Heart right ventricle (tissue), 16 donors: ENCODE results near the gene SASS6. TPM values are rescaled to one million over a fixed set of nuclear protein-coding genes. Genes with fewer than 3 reads are reported as not detected.
A peak's percentile ranks its signal among the peaks of the same experiment; 100 is the strongest.

Experiments used
- ATAC-seq, 8 donors: fragments of 200-7000 bp; cut with Tn5 transposase; one replicate each; pipeline ENCODE4 v1.9.1; 2020; ENCODE audit warnings: mild to moderate bottlenecking in 8 of 8, moderate library complexity in 8 of 8, moderate number of reproducible peaks in 1 of 8
- DNase-seq, 2 donors: peaks; one replicate each; pipeline ENCODE4 v3.0.0-alpha.2; 2020
- H3K27ac ChIP-seq, 10 donors: fragments of 200-600 bp; sonication (generic) in 2 of 10; one replicate each; pipeline versions ENCODE4 v1.5.0 to v1.8.0; 2020 to 2022; ENCODE audit warnings: mild to moderate bottlenecking in 3 of 10
- H3K27me3 ChIP-seq, 7 donors: fragments of 200-600 bp; one replicate each; pipeline ENCODE4 v1.8.0; 2021 to 2022; ENCODE audit warnings: mild to moderate bottlenecking in 2 of 7
- H3K36me3 ChIP-seq, 9 donors: fragments of 200-600 bp; sonication (generic) in 1 of 9; one replicate each; pipeline versions ENCODE4 v1.5.0 to v1.8.0; 2020 to 2022; ENCODE audit warnings: mild to moderate bottlenecking in 2 of 9
- H3K4me1 ChIP-seq, 9 donors: fragments of 200-600 bp; sonication (generic) in 1 of 9; one replicate each; pipeline versions ENCODE4 v1.5.0 to v1.8.0; 2020 to 2022; ENCODE audit warnings: mild to moderate bottlenecking in 4 of 9
- H3K4me3 ChIP-seq, 10 donors: fragments of 200-600 bp; sonication (generic) in 2 of 10; one replicate each; pipeline versions ENCODE4 v1.5.0 to v1.8.0; 2020 to 2022; ENCODE audit warnings: mild to moderate bottlenecking in 7 of 10, moderate library complexity in 2 of 10
- H3K9me3 ChIP-seq, 11 donors: fragments of 200-600 bp in 10 of 11; sonication (generic) in 2 of 11; one replicate each; pipeline versions ENCODE4 v1.5.0 to v1.8.0; 2013 to 2022; ENCODE audit warnings: mild to moderate bottlenecking in 2 of 11, control low read depth in 1 of 11, moderate library complexity in 1 of 11
- CTCF ChIP-seq, 9 donors: fragments of 200-600 bp; sonication (generic) in 2 of 9; IDR thresholded peaks; one replicate each; pipeline versions ENCODE4 v1.5.0 to v1.8.0; 2021 to 2022; ENCODE audit warnings: antibody characterized with exemption in 9 of 9, mild to moderate bottlenecking in 5 of 9, moderate library complexity in 1 of 9
- WGBS, 2 donors: extraction: QIAGEN DNeasy Blood & Tissue Kit; methylation state at CpG; one replicate each; pipeline ENCODE4 v1.1.7; 2013; ENCODE audit warnings: inconsistent platforms in 1 of 2; 5-methylcytosine and 5-hydroxymethylcytosine counted together
- intact Hi-C, 10 donors: fragments of 100-400 bp; cut with DNase I; formaldehyde crosslinking; loops; one replicate each; pipeline versions ENCODE4 v1.11.1 to v1.14.2; 2022
- polyA plus RNA-seq, 2 donors: library from polyadenylated mRNA; stranded (reverse); fragments of 200-250 nt; gene quantifications; one replicate each; pipeline ENCODE4 v1.2.3, GENCODE V29; 2013
- total RNA-seq, 10 donors: library from RNA; stranded (reverse); fragmentation: NEBNext Ultra II Directional in 3 of 10; extraction: Animal tissue kit (Norgen Biotek cat#: 25700) in 3 of 10; gene quantifications; one replicate each; pipeline versions ENCODE4 v1.2.1 to v1.2.4, GENCODE V29; 2021 to 2023
- donor health status: Arrhythmogenic right ventricular cardiomyopathy.
- donor health status: ischemic (EF 13 %, LVEDD 7.1; RV severe dilation, severe dysfunction).
- donor health status: healthy with polysubstance abuse.
- donor health status: DM: no; HTN: yes; CAD: no.
- donor health status: DM: no; HTN: no; CAD: no.
- donor health status: ischemic (EF 25% LVEDD 6.9; RV normal size, moderate dysfunction).
- donor health status: ischemic (EF 25% LVEDD 5.7; RV mildly dilated, moderate dysfunction).
- donor health status: healthy.
- donor health status: DM: yes; HTN: yes; CAD: no.
- donor health status: Ischemic cardiomyopathy.
- donor health status: ischemic (EF 35%, LVEDD 5.7; RV mildly dilated, moderate dysfunction).
- donor health status: nonischemic (EF 11% LVEDD 7.7; RV severe dilation, severe dysfunction).
- donor health status: DM: yes; HTN: yes; CAD: no.
- donor health status: PGD.
- donor health status: ischemic (EF 29% LVEDD 5.4; RV normal size, mild dysfunction).
- donor health status: nonischemic (EF 23%, LVEDD 6.1; RV moderate dilation, normal function).

SASS6 gene
- total and polyA plus RNA-seq, 12 donors, result 0.95 to 2.7 (median 1.7) TPM

GRCh38 chr1:100038660-100039287 lies 94.0 kb downstream of the SASS6 start:
- Histone ChIP-seq H3K4me1 (peaks cover 0 to 63% (median 32%) of the 10 kb centered on the region in 9 donors), H3K27me3 (no peaks in the 10 kb centered on the region), H3K9me3 (peaks cover 0 to 2% (median 0%) of the 10 kb centered on the region in 11 donors), H3K4me3 (peak overlapping the region; percentile 74 to 94 (median 86)), H3K36me3 (no peaks in the 10 kb centered on the region), H3K27ac (peak overlapping the region; percentile 91 to 98 (median 96))
- intact Hi-C loops, result loop anchor here in 4 of 10 donors (5.0 kb wide), 2 partner anchors 66 to 94 kb away; partner anchors contain the start of genes SASS6 (in 2 of the 4) and TRMT13 (in 2 of the 4)
- peak; percentile 53 to 63 for DNase-seq
- 0 to 1% methylated on average over 37 of the region's 37 CpGs for WGBS, 2 donors
- ATAC-seq, result peak in 7 of 8 donors; percentile 40 to 69 (median 54)
- TF ChIP-seq CTCF (IDR thresholded peaks at IDR 0.05), result no peak

DNA sequence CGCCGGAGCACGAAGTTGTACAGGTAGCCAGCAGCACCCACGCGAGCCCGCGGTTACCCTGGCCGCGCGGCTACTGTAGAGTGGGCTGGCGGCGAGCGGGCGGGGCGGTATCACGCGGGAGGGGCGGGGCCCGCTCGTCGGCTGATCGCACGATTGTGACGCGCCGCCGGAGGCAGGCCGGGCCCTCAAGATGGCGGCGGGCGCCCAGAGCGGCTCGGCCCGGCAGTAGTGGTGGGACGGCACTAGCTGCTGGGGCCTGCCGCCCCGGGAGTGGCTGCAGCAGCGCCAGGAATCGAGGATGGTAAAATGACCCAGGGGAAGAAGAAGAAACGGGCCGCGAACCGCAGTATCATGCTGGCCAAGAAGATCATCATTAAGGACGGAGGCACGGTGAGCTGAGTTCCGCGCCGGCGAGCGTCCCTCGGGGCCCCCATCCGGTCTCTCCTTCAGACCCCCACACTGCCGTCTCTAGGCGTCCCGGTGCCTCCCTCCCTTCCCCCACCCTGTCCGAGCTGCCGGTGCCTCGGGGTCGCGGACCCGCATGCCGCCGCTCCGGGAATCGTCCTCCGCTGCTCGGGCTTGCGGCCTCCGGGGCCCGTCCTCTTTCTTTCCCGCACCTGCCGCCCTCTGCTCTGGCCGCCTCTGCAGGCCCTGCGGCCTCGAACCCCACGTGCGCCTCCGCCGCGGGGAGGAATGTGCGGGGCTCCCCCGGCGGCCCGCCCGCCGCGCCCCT lies 94.6 kb downstream of the SASS6 start:
- H3K36me3 ChIP-seq, result no peaks in the 10 kb centered on the region
- ATAC-seq (peak; percentile 99 to 100 (median 99)), DNase-seq (peak; percentile 89 to 90)
- H3K27ac ChIP-seq, result peak overlapping the region; percentile 91 to 98 (median 96)
- no peaks in the 10 kb centered on the region for H3K27me3 ChIP-seq
- TF ChIP-seq CTCF (IDR thresholded peaks at IDR 0.05), result no peak
- H3K9me3 ChIP-seq, result no peaks in the 10 kb centered on the region
- H3K4me3 ChIP-seq, result peak overlapping the region; percentile 74 to 94 (median 86)
- 0% methylated on average over 82 to 87 of the region's 87 CpGs for WGBS, 2 donors
- intact Hi-C loops, result loop anchor here in 4 of 10 donors (5.0 kb wide), 2 partner anchors 66 to 94 kb away; partner anchors contain the start of genes SASS6 (in 2 of the 4) and TRMT13 (in 2 of the 4)
- peaks cover 0 to 57% (median 32%) of the 10 kb centered on the region in 9 donors for H3K4me1 ChIP-seq

- ATAC-seq, result no peak
- WGBS, 2 donors, result 0 to 1% methylated on average over 8 of the region's 8 CpGs
These were observed 95.1 kb downstream of the SASS6 start for GRCh38 chr1:100037656-100037926.

More at GRCh38 chr1:100037656-100037926, 95.1 kb downstream of the SASS6 start:
- intact Hi-C loops, result loop anchor here in 4 of 10 donors (5.0 kb wide), 2 partner anchors 65 to 95 kb away; partner anchors contain the start of genes SASS6 (in 2 of the 4) and TRMT13 (in 2 of the 4)
- peaks cover 0 to 52% (median 32%) of the 10 kb centered on the region in 9 donors for H3K4me1 ChIP-seq
- H3K27me3 ChIP-seq, result no peaks in the 10 kb centered on the region
- DNase-seq, result no peak
- H3K27ac ChIP-seq, result peak overlapping the region; percentile 91 to 98 (median 96)
- no peaks in the 10 kb centered on the region for H3K9me3 ChIP-seq
- no peaks in the 10 kb centered on the region for H3K36me3 ChIP-seq
- no peak for TF ChIP-seq CTCF (IDR thresholded peaks at IDR 0.05)
- H3K4me3 ChIP-seq, result peak overlapping the region; percentile 74 to 94 (median 86)
